ENCODE data around the gene FASLG. TPM values are rescaled to one million over a fixed set of nuclear protein-coding genes. Genes with fewer than 3 reads are reported as not detected.
A peak's percentile ranks its signal among the peaks of the same experiment; 100 is the strongest.

Gene FASLG
- polyA plus RNA-seq, 1 experiment: not detected

- Histone ChIP-seq H3K4me3 (ENCODE audit: low read depth, low read length) (no peak overlapping the region), H3K27me3 (ENCODE audit: control insufficient read depth, insufficient read depth, low read length) (no peaks in the 10 kb centered on the region), H3K9me3 (ENCODE audit: control insufficient read depth, insufficient read depth, low read length) (peaks cover 5% of the 10 kb centered on the region; the same call in 1 of the 2 replicates), H3K27ac (ENCODE audit: low read depth, low read length) (no peak overlapping the region)
- TF ChIP-seq CTCF (IDR thresholded peaks at IDR 0.05; ENCODE audit: low read depth, low read length): no peak
- CTCF ChIA-PET: no interaction called here
- POLR2A ChIA-PET: no interaction called here
- DNase-seq (ENCODE audit: low read depth, low spot score): peak; percentile 26
Measured at GRCh38 chr1:172628401-172628800, 30.5 kb upstream of the FASLG start.

- Histone ChIP-seq H3K9me3 (ENCODE audit: control insufficient read depth, insufficient read depth, low read length) (peaks cover 5% of the 10 kb centered on the region; the same call in 1 of the 2 replicates), H3K27me3 (ENCODE audit: control insufficient read depth, insufficient read depth, low read length) (no peaks in the 10 kb centered on the region), H3K27ac (ENCODE audit: low read depth, low read length) (no peak overlapping the region), H3K4me3 (ENCODE audit: low read depth, low read length) (no peak overlapping the region)
- no peak for TF ChIP-seq CTCF (IDR thresholded peaks at IDR 0.05; ENCODE audit: low read depth, low read length)
- DNase-seq (ENCODE audit: low read depth, low spot score): no peak
- POLR2A ChIA-PET: no interaction called here
- CTCF ChIA-PET: no interaction called here
Measured at GRCh38 chr1:172629170-172629569, 29.7 kb upstream of the FASLG start.

GRCh38 chr1:172629638-172630037 is 29.3 kb upstream of the FASLG start:
- POLR2A ChIA-PET: no interaction called here
- DNase-seq (ENCODE audit: low read depth, low spot score): no peak
- peaks cover 5% of the 10 kb centered on the region; the same call in 1 of the 2 replicates for H3K9me3 ChIP-seq (ENCODE audit: control insufficient read depth, insufficient read depth, low read length)
- H3K4me3 ChIP-seq (ENCODE audit: low read depth, low read length): no peak overlapping the region
- CTCF ChIA-PET: no interaction called here
- TF ChIP-seq CTCF (IDR thresholded peaks at IDR 0.05; ENCODE audit: low read depth, low read length): no peak
- no peak overlapping the region for H3K27ac ChIP-seq (ENCODE audit: low read depth, low read length)
- H3K27me3 ChIP-seq (ENCODE audit: control insufficient read depth, insufficient read depth, low read length): no peaks in the 10 kb centered on the region

GRCh38 chr1:172630056-172630818 is 28.7 kb upstream of the FASLG start:
- Histone ChIP-seq H3K9me3 (ENCODE audit: control insufficient read depth, insufficient read depth, low read length) (peaks cover 5% of the 10 kb centered on the region; the same call in 1 of the 2 replicates), H3K27ac (ENCODE audit: low read depth, low read length) (no peak overlapping the region), H3K27me3 (ENCODE audit: control insufficient read depth, insufficient read depth, low read length) (no peaks in the 10 kb centered on the region), H3K4me3 (ENCODE audit: low read depth, low read length) (no peak overlapping the region)
- DNase-seq (ENCODE audit: low read depth, low spot score): no peak
- CTCF ChIA-PET: no interaction called here
- TF ChIP-seq CTCF (IDR thresholded peaks at IDR 0.05; ENCODE audit: low read depth, low read length): no peak
- POLR2A ChIA-PET: no interaction called here

- POLR2A ChIA-PET: no interaction called here
- no peak overlapping the region for H3K27ac ChIP-seq (ENCODE audit: low read depth, low read length)
- CTCF ChIA-PET: no interaction called here
Measured at GRCh38 chr1:172630868-172631267, 28.0 kb upstream of the FASLG start.

More at GRCh38 chr1:172630868-172631267, 28.0 kb upstream of the FASLG start:
- Histone ChIP-seq H3K27me3 (ENCODE audit: control insufficient read depth, insufficient read depth, low read length) (no peaks in the 10 kb centered on the region), H3K9me3 (ENCODE audit: control insufficient read depth, insufficient read depth, low read length) (peaks cover 5% of the 10 kb centered on the region; the same call in 1 of the 2 replicates), H3K4me3 (ENCODE audit: low read depth, low read length) (no peak overlapping the region)
- DNase-seq (ENCODE audit: low read depth, low spot score): no peak
- TF ChIP-seq CTCF (IDR thresholded peaks at IDR 0.05; ENCODE audit: low read depth, low read length): no peak
